HepG2 (cell line): Measurements from ENCODE around the gene CFD. TPM values are rescaled to one million over a fixed set of nuclear protein-coding genes. Genes with fewer than 3 reads are reported as not detected.
A peak's percentile ranks its signal among the peaks of the same experiment; 100 is the strongest.
"Not testable (repeated sequence)": the region's sequence is repeated elsewhere in the genome, so short reads cannot be mapped to it uniquely, and the experiment has no call there.

Experiments used
- ATAC-seq: fragments of 200-7000 bp; cut with Tn5 transposase; 3 replicates; pipeline ENCODE4 v1.9.1; 2020; ENCODE audit warnings: mild to moderate bottlenecking, moderate library complexity
- BruUV-seq: library from RNA; stranded (reverse); fragments of 400-500 nt; replicated peaks from 2 replicates; lab custom pipeline; 2021; lab: Mats Ljungman, UMichigan
- CTCF ChIA-PET: fragments of 300-600 bp; formaldehyde crosslinking; extraction: SDS; loops from one replicate; lab custom pipeline; 2021; ENCODE audit warnings: low total read pairs, inconsistent platforms, low intra/inter-chr PET ratio; lab: Yijun Ruan, JAX
- POLR2A ChIA-PET: fragments of 350-600 bp; sonication (Branson Sonifier 250); formaldehyde crosslinking; loops from one replicate; lab custom pipeline; 2020; ENCODE audit warnings: antibody characterized with exemption, inconsistent platforms; lab: Yijun Ruan, JAX
- DNase-seq: peaks from one replicate; pipeline ENCODE4 v3.0.0-alpha.2; 2015; ENCODE audit warnings: low spot score
- FAIRE-seq: peaks from 3 replicates; lab custom pipeline; 2011; peaks lifted over from hg19 to GRCh38; lab: Jason Lieb, UNC
- H2AFZ ChIP-seq: one replicate; pipeline ENCODE4 v1.6.1; 2011; ENCODE audit warnings: low read length, inconsistent platforms
- H3K27ac ChIP-seq: fragments of 300-600 bp; 3 replicates; pipeline ENCODE4 v1.8.0; 2011; ENCODE audit warnings: mixed run types, mild to moderate bottlenecking, mixed read lengths, low read length, inconsistent platforms; ENCODE audit not compliant: insufficient read depth; ENCODE audit errors: extremely low read length
- H3K27me3 ChIP-seq, 2 experiments: fragments of 200-600 bp in 1 of 2; 2 replicates in 1 of 2; 3 replicates in 1 of 2; pipeline versions ENCODE4 v1.6.0 to v1.8.0; 2011; ENCODE audit warnings: low read length in 2 of 2, mild to moderate bottlenecking in 2 of 2, moderate library complexity in 2 of 2, inconsistent platforms in 1 of 2; ENCODE audit not compliant: insufficient read depth in 2 of 2, control insufficient read depth in 1 of 2
- H3K36me3 ChIP-seq, 2 experiments: fragments of 200-600 bp in 1 of 2; replicated peaks in 1 of 2; 2 replicates in 1 of 2; 3 replicates in 1 of 2; pipeline versions ENCODE4 v1.5.1 to v1.8.0; 2011; ENCODE audit warnings: low read length in 2 of 2, inconsistent platforms in 1 of 2; ENCODE audit not compliant: insufficient read depth in 2 of 2, control insufficient read depth in 1 of 2
- H3K4me1 ChIP-seq: 2 replicates; pipeline ENCODE4 v1.5.1; 2012; ENCODE audit warnings: low read length, inconsistent platforms; ENCODE audit not compliant: insufficient read depth
- H3K4me2 ChIP-seq: 2 replicates; pipeline ENCODE4 v1.6.0; 2011; ENCODE audit warnings: low read depth, low read length, inconsistent platforms
- H3K4me3 ChIP-seq, 3 experiments: fragments of 200-600 bp in 1 of 3; sonication (generic), shearing (Covaris generic) in 1 of 3; replicated peaks in 1 of 3; 2 replicates each; pipeline ENCODE4 v1.5.1; 2011 to 2016; ENCODE audit warnings: low read length in 3 of 3, inconsistent platforms in 2 of 3, low read depth in 2 of 3, mild to moderate bottlenecking in 2 of 3, control low read depth in 1 of 3, mixed read lengths in 1 of 3; ENCODE audit not compliant: insufficient read depth in 1 of 3
- H3K79me2 ChIP-seq: one replicate; pipeline ENCODE4 v1.6.1; 2011; ENCODE audit warnings: low read length, inconsistent platforms; ENCODE audit not compliant: insufficient read depth
- H3K9ac ChIP-seq: 2 replicates; pipeline ENCODE4 v1.6.0; 2011; ENCODE audit warnings: mild to moderate bottlenecking, low read depth, low read length, inconsistent platforms; ENCODE audit not compliant: insufficient read depth
- H3K9me3 ChIP-seq: 2 replicates; pipeline ENCODE4 v1.5.1; 2012; ENCODE audit warnings: mild to moderate bottlenecking, low read length
- H4K20me1 ChIP-seq: 2 replicates; pipeline ENCODE4 v1.6.0; 2011; ENCODE audit warnings: inconsistent platforms, mild to moderate bottlenecking, low read length, moderate library complexity; ENCODE audit not compliant: insufficient read depth
- BCL6 ChIP-seq: IDR thresholded peaks from 2 replicates; pipeline ENCODE4 v1.6.1; 2016; ENCODE audit warnings: missing genetic modification reagents, missing compliant biosample characterization
- CHD2 ChIP-seq: IDR thresholded peaks from 2 replicates; pipeline ENCODE4 v1.6.1; 2011; ENCODE audit warnings: low read depth, low read length, improper control_type of control experiment
- POLR2AphosphoS2 ChIP-seq: IDR thresholded peaks from 2 replicates; pipeline ENCODE4 v1.6.1; 2011; ENCODE audit warnings: low read depth, low read length, improper control_type of control experiment
- ZNF121 ChIP-seq: sonication (generic); formaldehyde crosslinking; IDR thresholded peaks from 2 replicates; pipeline ENCODE4 v1.5.0; 2020; ENCODE audit warnings: mild to moderate bottlenecking, missing genetic modification reagents
- WGBS: methylation state at CpG from one replicate; pipeline ENCODE4 v1.1.6; 2017; ENCODE audit warnings: low lambda C conversion rate; 5-methylcytosine and 5-hydroxymethylcytosine counted together
- in situ Hi-C: cut with HindIII; loops from 2 replicates; pipeline ENCODE4 v1.10.0; 2017; ENCODE audit warnings: low pct_unique_long_range_greater_than_20kb; ENCODE audit not compliant: extremely low pct_ligation_motif_present
- intact Hi-C: fragments of 100-400 bp; cut with micrococcal nuclease; formaldehyde crosslinking; loops from one replicate; pipeline ENCODE4 v1.10.0; 2022; ENCODE audit not compliant: unreplicated experiment
- polyA plus RNA-seq, 8 experiments: library from polyadenylated mRNA; depleted of rRNA in 3 of 8; stranded (reverse) in 7 of 8; unstranded in 1 of 8; fragments of >200 nt; fragmentation: Illumina TruSeq in 4 of 8; extraction: Trizol in 4 of 8; gene quantifications; 2 replicates each; pipeline versions ENCODE4 v1.2.1 to v1.2.3, GENCODE V29; 2011 to 2016; ENCODE audit warnings: low read depth in 4 of 8, missing spikeins in 1 of 8, mixed read lengths in 1 of 8; ENCODE audit not compliant: insufficient read depth in 1 of 8
- total RNA-seq, 5 experiments: library from RNA; depleted of rRNA; stranded (reverse); fragments of >200 nt; fragmentation: Illumina TruSeq; extraction: Trizol; gene quantifications; 2 replicates each; pipeline ENCODE4 v1.2.3, GENCODE V29; 2016; ENCODE audit warnings: low read depth in 1 of 5

CFD gene
- total and polyA plus RNA-seq, 2 of the 13 experiments (the other 11 are each of a cell fraction or from before 2014, with no cell fraction given), result 2.3 to 4.6 TPM

- WGBS, result 73% methylated on average over 5 of the region's 5 CpGs
- H3K27ac ChIP-seq, H3K9me3 ChIP-seq, H3K4me2 ChIP-seq, H3K4me1 ChIP-seq, CTCF ChIA-PET, H4K20me1 ChIP-seq, H2AFZ ChIP-seq, H3K79me2 ChIP-seq, H3K9ac ChIP-seq, BruUV-seq, H3K36me3 ChIP-seq, ATAC-seq, POLR2A ChIA-PET, FAIRE-seq, in situ Hi-C loops, H3K4me3 ChIP-seq, DNase-seq, intact Hi-C loops: not testable (repeated sequence)
- TF ChIP-seq ZNF121 (CRISPR knock-in tag), result peak; percentile 50; the same call in 1 of the 2 replicates
- H3K27me3 ChIP-seq, result peaks cover 3 to 14% of the 10 kb centered on the region in 2 experiments
Measured at GRCh38 chr19:820212-820611, 39.3 kb upstream of the CFD start.

GRCh38 chr19:821231-821824, 38.1 kb upstream of the CFD start:
- Histone ChIP-seq H3K4me1 (peaks cover 8% of the 10 kb centered on the region), H3K9me3 (no peaks in the 10 kb centered on the region), H3K27ac (no peak overlapping the region), H3K27me3 (peaks cover 4 to 22% of the 10 kb centered on the region in 2 experiments), H3K4me3 (peak overlapping the region; percentile 34 to 58 (median 43); a peak in 4 of 6 replicates), H3K9ac (no peak overlapping the region), H4K20me1 (no peaks in the 10 kb centered on the region), H3K36me3 (no peaks in the 10 kb centered on the region), H3K4me2 (peak overlapping the region; percentile 36), H3K79me2 (no peaks in the 10 kb centered on the region), H2AFZ (no peak overlapping the region)
- POLR2A ChIA-PET, result no interaction called here
- ATAC-seq (peak; percentile 11; the same call in 2 of the 3 replicates), FAIRE-seq (no peak), DNase-seq (no peak)
- no TSS peak for BruUV-seq
- 0% methylated on average over 7 of the region's 64 CpGs for WGBS
- CTCF ChIA-PET, result no interaction called here
- TF ChIP-seq POLR2AphosphoS2 (peak; percentile 85; the same call in 1 of the 2 replicates), BCL6 (CRISPR knock-in tag) (no peak), CHD2 (peak; percentile 20; the same call in 1 of the 2 replicates)
- intact Hi-C loops, result no loop called here
- in situ Hi-C loops, result no loop called here
